Endothelial cell of umbilical vein (primary cell): ENCODE measurements around the gene SLC29A3.

Source experiments
- CTCF ChIP-seq, 2 donors: IDR thresholded peaks; 1 replicate in 1 of 2; 2 replicates in 1 of 2; pipeline ENCODE4 v1.5.1; 2011; ENCODE audit warnings: low read length in 2 of 2, mild to moderate bottlenecking in 2 of 2, moderate library complexity in 2 of 2, control low read depth in 1 of 2, inconsistent platforms in 1 of 2, low read depth in 1 of 2; ENCODE audit not compliant: insufficient read depth in 1 of 2; ENCODE audit errors: extremely low read depth in 1 of 2
- EZH2 ChIP-seq: IDR thresholded peaks from 2 replicates; pipeline ENCODE4 v1.6.1; 2012; ENCODE audit warnings: borderline replicate concordance, low read depth, mild to moderate bottlenecking, moderate library complexity, low read length, inconsistent platforms; ENCODE audit not compliant: severe bottlenecking
- GATA2 ChIP-seq: IDR thresholded peaks from 2 replicates; pipeline ENCODE4 v1.7.0; 2011; ENCODE audit warnings: low read depth, mild to moderate bottlenecking, moderate library complexity, mixed read lengths, low read length; ENCODE audit not compliant: insufficient read length, insufficient read depth
- MYC ChIP-seq: IDR thresholded peaks from one replicate; pipeline ENCODE4 v1.6.1; 2011; ENCODE audit warnings: mild to moderate bottlenecking, low read depth, low read length
- POLR2A ChIP-seq: IDR thresholded peaks from 2 replicates; pipeline ENCODE4 v1.6.1; 2012; ENCODE audit warnings: low read depth, mild to moderate bottlenecking, control low read depth, low read length
- POLR2AphosphoS5 ChIP-seq: IDR thresholded peaks from 2 replicates; pipeline ENCODE4 v1.6.1; 2012; ENCODE audit warnings: low read depth, mild to moderate bottlenecking, control low read depth, low read length, moderate library complexity; ENCODE audit not compliant: insufficient read depth

- TF ChIP-seq GATA2, result no peak
- no peak for TF ChIP-seq POLR2A
- no peak for TF ChIP-seq CTCF (IDR thresholded peaks at IDR 0.05; ENCODE audit: extremely low read depth in 1 of 2, insufficient read depth in 1 of 2, low read depth in 1 of 2, low read length in 2 of 2)
- TF ChIP-seq POLR2AphosphoS5, result no peak
- TF ChIP-seq EZH2, result no peak
- TF ChIP-seq MYC, result no peak
Observed at GRCh38 chr10:71336632-71337031, 17.6 kb downstream of the SLC29A3 start.
